Glomerular visceral epithelial cell (primary cell): Measurements from ENCODE around the gene IMPG2.

ENCODE experiments used
- DNase-seq: peaks from one replicate; pipeline ENCODE4 v3.0.0-alpha.2; 2016; ENCODE audit errors: extremely low spot score

Gene IMPG2

DNA sequence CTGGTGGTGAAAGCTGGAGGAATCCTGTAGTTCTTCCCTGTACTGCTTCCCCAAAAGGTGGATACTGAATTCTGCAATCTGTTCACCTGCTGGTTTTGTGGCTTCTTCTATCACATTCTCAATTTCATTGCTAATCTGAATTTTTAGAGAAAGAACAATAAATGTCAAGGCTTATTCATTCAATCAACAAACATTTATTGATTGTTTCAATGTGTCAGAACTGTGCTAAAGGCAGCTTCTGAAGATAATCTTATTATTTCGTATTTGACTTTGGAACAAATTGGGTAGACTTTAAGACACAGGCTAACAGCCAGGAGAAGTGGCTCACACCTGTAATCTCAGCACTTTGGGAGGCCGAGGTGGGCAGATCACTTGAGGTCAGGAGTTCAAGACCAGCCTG is 46.8 kb downstream of the IMPG2 start:
- DNase-seq, result no peak

DNA sequence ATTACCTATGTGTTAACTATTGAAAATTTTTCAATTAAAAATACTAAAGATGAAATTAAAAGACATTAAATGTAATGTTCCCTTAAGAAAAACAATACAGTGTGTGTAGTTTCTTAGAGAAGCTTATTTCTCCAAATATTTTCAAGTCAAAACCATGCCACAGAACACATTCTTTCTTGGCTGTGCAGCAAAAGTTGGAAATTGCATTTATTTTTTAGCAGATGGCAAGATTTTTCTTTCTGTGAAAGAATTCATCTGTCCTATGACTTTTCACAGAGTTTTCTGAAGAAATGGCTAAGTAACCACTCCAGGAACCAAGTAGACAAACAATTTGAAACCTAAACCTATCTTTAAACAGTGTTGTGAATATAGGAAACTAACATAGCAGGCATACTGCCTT is 47.2 kb downstream of the IMPG2 start:
- DNase-seq, result no peak

DNA sequence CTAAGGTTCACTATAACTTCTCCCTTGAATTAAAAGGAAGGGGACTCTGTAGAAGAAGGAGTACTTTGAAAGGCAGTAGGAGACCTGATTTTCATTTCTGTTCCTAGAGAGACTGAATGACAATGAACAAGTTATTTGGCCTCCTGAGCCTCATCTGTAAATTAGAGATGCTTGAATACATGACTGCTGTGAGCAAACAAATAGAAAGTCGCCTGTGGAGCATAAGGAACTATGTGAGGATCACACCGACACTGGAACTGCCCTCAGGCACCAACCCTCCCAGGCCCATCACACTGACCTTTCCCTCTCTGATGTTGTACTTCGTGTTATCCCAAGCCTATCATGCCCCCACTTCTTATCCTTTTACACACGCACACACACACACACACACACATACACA is 48.6 kb downstream of the IMPG2 start:
- DNase-seq, result no peak

DNA sequence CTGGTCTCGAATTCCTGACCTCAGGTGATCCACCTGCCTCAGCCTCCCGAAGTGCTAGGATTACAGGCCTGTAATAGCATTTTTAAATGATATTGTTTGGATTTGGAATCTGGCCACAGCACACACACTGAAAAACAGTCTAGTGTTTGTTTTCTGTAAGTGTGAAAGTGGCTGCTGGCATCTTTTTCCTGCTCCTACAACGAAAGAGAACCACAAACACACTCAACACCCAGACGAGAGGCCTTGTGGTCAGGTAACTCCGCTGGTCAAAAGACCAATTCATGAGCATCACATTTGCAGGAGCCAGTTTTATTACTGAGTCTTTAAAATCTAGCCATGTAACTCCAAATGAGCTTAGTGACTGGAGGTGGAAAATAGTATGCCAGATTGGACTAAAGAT is 50.2 kb downstream of the IMPG2 start:
- no peak for DNase-seq

DNA sequence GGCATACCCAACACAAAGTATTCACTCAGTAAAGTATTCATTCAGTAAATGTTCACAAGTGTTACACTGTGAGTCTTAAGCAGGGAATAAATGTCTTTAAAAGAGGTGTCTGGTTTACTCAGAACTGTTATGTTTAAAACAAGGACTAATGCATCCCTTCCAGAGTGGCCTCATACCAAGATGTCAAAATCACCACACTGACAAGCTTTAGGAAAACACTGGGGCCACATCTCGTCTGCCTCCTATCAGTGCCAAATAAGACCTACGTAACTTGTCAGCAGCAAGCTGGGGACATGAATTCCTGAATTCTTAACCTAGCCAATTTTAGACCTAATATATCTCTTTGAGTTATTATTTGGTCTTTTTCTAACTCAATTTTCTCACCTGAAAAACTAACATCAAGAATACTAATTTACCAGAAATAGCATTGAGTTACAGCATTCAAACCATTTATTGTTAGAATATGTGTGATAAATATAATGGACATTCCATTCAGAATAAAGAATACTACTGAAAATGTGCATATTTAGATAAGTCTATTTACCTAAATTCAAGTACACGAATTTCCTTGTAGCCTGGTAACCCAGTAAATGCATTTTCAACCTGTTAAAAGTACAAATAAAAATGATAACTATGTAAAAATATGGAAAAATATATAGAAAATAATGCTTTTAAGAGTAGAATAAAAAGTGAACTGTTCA is 51.3 kb downstream of the IMPG2 start:
- DNase-seq, result no peak

DNA sequence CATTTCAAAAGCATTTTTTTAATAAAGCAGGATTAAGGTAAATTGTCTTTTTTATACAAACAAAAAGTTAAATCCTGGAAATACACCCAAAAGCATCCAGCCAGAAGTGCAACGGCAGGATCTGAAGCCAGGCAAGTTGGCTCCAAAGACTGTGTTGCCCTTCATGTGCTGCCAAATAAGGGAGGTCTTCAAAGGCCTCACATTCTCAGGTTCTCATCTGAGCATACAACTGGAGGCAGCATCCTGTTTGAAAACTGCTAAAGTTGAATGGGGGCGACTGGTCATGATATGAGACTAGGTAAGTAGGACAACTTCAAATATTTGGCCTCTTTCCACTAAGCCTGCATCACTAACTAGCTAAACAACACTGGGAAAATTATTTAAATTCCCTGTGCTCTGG is 52.2 kb downstream of the IMPG2 start:
- no peak for DNase-seq

DNA sequence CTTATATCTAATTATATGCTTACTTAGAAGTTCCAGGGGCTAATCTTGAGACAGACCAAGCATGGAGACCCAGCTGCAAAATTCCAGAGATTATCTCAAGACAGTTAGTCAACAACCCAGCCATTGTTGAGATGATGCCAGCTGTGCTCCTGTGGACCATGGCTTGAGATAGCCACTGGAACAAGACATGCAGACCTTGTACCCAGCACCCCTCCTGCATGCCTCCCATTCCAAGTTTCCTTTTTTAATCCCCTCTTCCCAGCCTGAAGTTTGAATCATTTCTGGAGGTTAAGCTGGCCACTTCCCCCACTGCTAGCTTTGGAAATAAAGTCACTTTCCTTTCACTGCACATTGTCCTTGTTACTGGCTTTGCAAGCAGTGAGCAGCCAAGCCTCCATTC is 53.8 kb downstream of the IMPG2 start:
- no peak for DNase-seq

DNA sequence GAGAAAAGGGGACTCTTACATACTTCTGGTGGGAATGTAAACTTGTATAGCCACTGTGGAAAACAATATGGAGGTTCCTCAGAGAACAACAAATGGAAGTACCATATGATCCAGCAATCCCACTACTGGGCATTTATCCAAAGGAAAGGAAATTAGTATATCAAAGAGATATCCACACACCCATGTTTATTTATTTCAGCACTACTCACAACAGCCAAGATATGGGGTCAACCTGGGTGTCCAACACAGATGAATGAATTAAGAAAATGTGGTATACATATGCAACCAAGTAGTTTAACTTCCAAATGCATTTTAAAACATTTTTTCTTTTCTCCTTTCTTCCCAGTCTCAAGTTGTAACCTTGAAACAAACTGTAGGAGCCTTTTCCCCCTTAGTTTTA is 54.3 kb downstream of the IMPG2 start:
- DNase-seq, result no peak

DNA sequence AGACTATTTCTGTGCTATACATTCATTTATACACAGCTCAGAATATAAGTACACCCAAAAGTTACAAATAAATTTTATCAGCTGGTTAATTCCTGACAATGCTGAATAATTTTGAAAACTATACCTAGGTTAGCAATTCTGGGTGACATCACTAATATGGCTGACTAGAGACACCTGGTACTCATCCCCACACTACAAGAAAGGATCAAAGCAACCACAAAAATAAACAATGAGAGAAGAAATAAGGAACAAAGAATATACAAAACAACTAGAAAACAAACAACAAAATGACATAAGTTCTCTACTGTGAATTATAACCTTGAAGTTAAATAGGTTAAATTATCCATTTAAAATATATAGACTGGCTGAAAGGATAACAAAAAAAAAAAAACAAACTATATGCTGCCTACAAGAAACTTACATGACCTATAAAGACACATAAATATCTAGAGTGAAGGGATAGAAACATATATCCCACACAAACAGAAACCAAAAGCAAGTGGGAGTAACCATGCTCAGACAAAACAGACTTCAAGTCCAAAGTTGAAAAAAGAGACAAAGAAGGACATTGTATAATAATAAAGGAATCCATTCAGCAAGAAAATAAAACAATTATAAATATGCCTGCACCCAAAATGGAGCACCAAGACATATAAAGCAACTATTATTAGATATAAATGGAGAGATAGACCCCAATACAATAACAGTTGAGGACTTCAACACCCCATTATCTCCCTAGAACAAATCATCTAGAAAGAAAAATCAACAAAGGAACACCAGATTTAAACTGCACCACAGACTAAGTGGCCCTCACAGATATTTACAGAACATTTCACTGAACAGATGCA is 57.8 kb downstream of the IMPG2 start:
- DNase-seq, result no peak

DNA sequence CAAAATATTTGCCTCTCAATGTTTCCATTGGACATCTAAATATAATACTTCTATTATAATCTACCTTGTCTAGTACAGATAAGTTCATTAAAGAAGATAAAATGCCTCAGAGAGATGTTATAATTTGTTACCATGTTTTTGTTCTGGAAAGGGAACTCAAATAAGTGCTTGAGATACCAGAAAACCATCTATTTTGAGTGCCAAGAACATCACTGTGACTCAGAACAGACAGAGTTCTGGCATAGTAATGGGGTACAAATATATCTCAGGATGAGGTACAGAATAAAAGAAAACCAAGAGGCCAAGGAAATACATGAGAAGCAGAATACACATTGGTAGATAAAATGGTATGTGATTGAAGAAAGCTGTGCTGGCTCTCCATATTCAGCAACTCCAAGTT is 58.9 kb downstream of the IMPG2 start:
- no peak for DNase-seq

DNA sequence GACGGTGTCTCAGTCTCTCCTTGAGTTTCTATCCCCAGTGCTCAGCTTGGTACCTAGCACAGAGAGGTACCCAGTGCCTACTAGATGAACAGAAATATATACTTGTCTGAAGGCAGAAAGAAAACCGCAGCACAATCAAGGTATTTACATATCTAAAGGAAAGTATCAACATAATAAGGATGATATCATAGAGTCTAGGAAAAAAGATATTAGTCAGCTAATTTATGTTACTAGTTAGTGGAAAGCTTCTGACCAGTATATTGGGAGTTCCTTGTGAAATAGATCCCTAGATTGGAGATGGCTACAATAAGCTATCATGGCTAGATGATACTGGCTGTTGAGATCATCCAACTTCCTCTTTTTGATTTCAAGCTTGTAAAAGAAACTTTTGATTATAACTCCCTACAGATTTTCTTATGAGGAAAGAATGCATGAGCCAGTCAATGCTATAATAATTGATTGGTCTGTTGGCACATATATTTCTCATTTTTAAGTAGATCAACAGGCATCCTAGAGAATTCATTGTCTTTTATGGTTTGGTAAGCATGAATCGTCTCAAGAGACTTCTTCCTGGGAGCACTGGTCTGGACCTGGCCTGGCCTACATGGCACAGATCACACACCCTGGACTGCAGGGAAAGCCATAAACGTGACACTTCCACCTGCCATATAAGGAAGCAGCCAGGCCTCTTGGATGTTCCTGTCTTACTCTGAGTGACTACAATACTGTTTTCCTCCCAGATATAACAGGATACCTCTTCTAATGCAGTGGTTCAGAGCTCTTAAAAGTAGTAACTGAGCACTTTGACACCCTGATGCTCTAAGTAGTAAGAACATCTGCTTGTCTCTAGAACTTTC is 60.7 kb downstream of the IMPG2 start:
- DNase-seq, result no peak

DNA sequence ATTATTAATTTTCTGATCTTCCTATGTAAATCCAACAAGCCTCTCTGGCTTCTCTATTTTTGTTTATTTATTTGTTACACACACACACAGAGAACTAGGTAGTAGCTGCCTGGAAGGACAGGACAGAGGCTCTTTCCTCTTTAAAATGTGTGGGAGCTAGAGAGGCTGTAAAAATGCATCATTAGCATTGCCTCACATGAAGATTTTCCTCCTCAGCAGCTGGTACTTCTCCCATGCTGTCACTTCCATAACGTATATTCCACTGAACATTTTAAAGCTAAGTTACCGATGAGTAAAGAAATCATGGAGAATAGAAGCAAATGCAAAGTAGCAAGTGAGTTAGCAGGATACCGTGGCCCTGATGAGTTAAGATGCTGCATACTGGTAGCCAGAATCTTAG is 63.9 kb downstream of the IMPG2 start:
- no peak for DNase-seq

DNA sequence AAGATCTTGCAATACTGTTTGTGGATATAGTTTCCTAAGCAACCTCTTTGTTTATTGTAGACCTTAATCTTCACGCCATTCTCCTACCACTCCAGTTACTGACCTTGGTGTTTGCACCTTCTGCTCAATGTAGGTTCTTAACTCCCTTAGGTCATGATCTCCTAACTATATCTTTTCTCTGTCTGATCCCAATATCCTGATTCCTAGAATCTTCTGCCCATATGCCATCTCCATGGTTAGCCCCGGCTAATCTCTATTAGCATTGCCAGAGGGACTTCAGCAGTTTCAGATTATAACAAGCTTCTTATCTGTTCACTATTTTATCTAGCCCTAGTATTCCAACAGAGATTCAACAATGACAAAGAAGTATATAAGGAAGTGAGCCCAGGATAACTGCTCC is 64.9 kb downstream of the IMPG2 start:
- no peak for DNase-seq

DNA sequence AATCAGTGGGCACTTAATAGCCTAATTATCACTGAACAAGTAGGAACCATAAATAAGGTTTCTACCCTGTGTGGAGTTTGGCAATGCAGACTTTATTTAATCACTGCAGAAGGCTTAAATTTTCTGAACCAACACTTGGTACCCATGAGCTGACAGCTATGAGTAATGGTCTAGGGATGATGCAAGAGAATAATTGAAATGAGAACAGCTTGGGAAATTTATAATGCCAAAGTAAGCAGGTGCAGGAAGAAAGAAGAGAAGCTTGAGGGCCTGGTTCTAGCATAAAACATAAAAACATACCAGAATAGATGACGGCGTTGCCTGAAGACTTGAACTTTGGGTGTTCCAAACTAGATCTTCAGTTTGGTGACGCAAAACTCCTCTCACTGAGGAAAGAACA is 67.0 kb downstream of the IMPG2 start:
- DNase-seq, result no peak

DNA sequence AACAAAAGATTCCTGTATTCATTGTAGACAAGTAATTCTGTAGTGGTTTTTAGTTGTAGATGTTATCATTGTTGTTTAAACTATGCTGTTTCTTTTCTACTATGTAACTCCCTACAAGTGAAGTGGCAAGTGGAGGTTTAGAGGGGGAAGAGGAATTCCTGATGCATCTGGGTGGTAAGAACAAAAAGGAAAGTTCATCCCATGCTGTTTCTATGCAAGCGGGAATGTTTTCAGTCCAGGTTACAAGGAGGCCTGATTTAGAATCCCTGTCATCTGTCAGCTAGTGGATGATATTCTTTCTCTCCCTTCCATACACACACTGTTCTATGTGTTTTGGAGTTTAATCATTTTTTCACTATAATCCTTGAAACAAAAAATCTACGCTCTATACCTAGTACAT is 67.4 kb downstream of the IMPG2 start:
- no peak for DNase-seq

DNA sequence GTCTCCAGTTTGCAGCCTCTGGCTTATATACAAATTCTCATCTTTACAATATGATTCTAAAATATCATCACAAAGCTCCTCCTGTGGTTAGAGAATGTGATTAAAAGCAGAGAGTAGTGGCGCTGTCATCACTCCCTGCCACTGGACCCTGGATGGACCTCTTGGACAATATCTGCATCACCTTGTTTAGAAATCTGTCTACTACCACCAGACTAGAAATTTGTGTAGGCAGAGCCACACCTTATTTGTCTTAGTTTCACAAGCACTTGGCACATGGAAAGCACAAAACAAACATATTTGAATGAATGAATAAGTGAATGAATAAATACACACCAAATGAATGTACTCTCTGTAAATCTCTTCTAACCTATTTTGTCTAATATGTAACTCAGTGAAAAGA is 68.1 kb downstream of the IMPG2 start:
- no peak for DNase-seq

DNA sequence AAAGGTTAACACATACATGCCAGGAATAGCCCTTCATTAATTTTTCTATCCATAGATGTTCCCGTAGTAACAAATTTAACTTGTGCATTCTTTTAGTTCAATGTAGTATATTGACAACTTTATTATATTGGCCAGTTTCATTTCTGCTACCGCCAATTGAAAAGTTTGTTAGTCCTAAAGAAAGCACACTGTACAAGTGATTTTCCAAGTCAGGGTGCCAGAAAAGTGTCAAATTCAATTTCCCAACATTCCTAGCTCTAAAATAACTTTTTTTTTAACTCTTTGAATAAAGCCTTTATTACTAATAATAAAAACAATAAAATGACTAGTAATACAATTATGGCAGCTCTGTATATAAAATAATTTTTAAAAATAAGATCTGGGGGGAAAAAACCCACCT is 68.9 kb downstream of the IMPG2 start:
- no peak for DNase-seq

DNA sequence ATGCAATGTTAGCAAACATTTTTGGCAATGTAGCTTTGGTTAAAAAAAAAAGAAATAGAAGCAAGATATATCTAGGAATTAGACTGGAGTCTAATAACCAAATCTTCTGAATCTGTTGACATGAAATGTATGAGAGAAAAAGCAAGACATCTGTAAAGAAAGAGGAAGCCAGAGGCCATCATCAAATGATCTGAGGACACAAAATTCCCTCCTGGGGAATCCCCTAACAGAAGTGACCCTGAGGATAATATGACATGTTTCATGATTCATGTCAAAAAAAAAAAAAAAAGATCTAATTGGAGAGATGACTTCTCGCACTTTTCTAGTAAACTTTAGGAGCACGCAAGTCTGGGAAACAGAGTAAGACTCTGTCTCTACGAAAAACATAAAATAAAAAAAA is 70.9 kb downstream of the IMPG2 start:
- DNase-seq, result no peak

DNA sequence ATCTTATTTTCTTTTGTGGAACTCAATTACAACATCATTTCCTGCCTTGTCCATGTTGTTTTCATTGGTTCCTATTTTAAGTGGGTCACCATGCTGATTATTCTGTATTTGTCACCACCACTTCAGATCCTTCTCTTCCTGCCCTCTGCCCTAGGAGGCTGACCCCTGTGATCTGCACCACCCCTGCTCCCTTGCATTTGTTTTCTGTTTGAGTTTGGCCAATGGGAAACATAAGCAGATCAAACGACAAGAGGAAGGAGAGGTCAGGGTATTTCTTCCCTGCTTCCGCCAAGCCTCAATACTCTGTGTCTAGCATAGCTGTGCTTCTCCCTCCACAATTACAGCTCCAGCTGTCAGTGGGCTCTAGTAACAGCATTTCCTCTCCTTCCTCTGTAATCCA is 71.6 kb downstream of the IMPG2 start:
- DNase-seq, result no peak

DNA sequence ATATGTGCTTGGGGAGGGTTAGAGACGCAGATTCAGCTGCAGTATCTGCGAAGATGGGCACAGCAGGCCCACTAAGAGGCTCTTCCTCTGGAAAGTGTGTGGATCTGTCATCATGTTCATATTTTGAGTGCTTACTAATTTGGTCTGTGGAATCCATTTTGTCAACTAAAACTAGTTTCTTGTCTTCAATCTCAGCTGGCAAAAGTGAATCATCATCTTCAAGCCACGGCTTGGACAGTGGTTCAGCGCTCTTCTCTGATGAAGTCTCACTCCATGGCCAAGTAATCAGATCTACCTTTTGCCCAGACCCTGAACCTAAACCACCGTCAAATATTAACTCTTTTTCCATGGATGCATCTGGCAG is 76.2 kb downstream of the IMPG2 start:
- no peak for DNase-seq

DNA sequence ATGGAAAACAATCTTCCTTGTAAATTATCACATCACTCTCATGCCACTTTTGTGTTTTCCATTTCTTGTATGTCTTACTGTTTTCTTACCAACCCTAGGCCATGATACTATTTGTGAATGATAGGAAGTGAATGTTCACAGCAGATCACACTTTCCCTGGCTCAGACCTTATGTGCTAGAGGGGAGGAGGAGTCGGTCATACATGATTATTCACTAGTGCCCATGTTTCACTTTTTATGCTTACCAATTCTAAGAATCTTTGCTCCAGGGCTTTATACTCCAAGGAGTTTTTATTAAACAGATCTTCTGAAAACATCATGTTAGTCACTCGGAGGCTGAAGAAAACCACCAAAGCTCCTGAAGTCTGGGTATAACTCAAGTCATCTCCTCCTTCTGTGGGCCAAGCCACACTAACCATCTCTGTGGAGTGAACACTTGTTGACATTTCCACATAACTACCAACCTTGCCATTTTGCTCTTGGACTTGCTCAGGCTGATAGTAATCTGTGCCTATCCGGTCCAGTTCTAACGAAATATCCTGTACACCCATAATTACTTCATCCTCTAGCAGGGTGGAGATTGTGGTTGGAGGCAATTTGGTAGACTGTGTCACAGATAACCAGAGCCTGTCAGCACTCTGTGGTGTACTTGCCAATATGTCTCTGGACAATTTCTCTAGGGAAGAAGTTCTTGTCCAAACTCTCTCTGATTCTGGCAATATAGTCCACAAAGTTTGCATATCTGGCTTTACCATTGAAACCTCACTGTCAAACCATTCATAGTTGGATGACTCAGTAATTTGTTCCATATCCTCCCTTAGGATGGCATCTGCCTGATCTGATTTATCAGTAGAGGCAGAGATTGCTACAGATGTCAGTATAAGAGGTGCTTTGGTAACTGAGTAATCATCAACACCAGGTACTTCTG is 76.8 kb downstream of the IMPG2 start:
- no peak for DNase-seq
